Measurements from ENCODE around the gene CHPF. TPM values are rescaled to one million over a fixed set of nuclear protein-coding genes. Genes with fewer than 3 reads are reported as not detected.
A peak's percentile ranks its signal among the peaks of the same experiment; 100 is the strongest.

CHPF gene
- total RNA-seq, 2 experiments from 2014 or later, result 6.4 to 7.8 TPM

DNA sequence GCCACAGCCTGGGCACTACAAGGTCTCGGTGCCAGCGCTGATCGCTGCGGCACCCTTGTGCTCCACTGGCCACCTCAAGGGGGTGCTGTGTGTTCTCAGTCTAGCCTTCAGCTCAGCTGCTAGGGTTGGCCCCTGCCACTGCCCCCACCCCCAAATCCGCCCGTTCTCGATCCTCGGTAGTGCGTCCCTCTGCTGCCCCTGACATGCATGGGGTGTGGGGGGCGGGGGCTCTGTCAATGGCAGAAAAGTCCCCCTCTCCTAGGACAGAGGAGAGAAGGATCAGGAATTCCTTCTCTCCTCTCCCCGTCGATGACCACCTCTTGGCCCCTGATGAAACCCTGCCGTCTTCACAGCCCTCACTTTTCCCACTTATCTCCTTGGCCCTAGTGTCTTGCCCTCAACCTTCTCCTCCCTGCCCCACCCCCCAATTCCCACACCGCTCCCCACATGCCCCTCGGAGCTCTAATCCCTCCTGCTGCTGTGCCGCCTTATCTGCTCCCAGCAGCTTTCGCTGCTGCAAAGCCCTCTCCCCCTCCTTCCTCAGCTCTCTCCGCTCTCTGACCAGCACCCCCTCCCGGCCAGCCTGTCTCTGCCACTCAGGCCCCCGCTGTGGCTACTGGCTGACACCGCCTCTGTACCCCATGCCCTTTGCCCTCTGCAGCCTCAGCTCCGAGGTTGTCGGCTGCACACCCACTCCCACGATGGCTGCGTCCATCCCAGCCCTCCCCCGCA is 33.7 kb downstream of the CHPF start:
- H3K4me1 Mint-ChIP-seq, result peaks cover 11% of the 10 kb centered on the region
- H3K36me3 Mint-ChIP-seq (ENCODE audit: low read depth), result peaks cover 3% of the 10 kb centered on the region
- CTCF ChIA-PET, result interaction anchor here (0.6 to 6.2 kb wide), 11 partner anchors 10 to 131 kb away, joined by 3 to 58 read pairs (median 3); partner anchors contain the start of genes GMPPA, INHA and OBSL1
- peak; percentile 55 for DNase-seq
- peaks cover 51% of the 10 kb centered on the region for H3K27me3 Mint-ChIP-seq
- no peak overlapping the region for H3K4me3 Mint-ChIP-seq
- POLR2A ChIA-PET, result interaction anchor here (0.6 kb wide), 1 partner anchor 16 kb away, joined by 3 read pairs; no protein-coding TSS in a partner anchor
- H3K27ac Mint-ChIP-seq, result no peak overlapping the region
- no peaks in the 10 kb centered on the region for H3K9me3 Mint-ChIP-seq

DNA sequence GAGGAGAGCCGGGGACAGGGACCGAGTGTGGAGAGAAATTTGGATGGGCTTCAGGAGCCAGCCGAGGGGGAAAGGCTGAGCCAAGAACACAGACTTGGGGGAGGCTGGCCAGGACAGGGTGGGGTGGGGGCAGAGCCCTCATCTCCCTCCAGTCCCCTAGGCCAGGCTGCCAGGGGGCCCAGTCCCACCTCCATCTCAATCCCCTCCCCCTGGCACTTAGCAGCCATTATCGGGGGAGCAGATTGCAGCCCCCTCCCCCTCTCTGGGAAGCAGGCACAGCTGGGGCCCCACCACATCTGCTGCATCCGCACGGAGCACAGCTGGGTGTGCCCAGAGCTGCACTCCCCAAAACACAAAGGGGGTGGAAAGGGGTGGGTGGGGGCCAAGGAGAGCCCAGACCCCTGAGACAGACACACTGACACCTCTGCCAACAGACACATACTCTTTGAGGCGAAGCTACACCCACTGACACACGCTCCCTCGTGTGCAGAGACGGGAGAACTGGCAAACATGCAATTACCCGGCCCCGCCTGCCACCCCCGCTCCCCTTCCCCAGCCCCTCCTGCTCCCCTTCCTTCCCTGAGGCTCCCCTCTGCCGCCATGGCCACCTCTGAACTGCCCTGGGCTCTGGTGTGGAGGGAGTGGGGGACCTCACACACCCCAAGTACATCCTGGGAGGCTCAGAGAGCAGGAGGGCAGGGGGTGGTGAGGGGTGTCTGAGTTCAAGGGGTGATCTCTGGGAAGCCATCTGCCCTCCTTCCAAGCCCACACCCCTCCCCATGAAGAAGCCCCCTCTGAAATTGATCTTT is 34.4 kb downstream of the CHPF start:
- POLR2A ChIA-PET, result no interaction called here
- Mint-ChIP-seq H3K9me3 (no peaks in the 10 kb centered on the region), H3K27me3 (peaks cover 46% of the 10 kb centered on the region), H3K4me3 (no peak overlapping the region), H3K4me1 (peaks cover 11% of the 10 kb centered on the region), H3K27ac (no peak overlapping the region), H3K36me3 (ENCODE audit: low read depth) (peaks cover 6% of the 10 kb centered on the region)
- DNase-seq, result no peak
- CTCF ChIA-PET, result interaction anchor here (0.6 to 6.2 kb wide), 11 partner anchors 9 to 132 kb away, joined by 3 to 58 read pairs (median 4); partner anchors contain the start of gene GMPPA

- Mint-ChIP-seq H3K4me3 (no peak overlapping the region), H3K36me3 (ENCODE audit: low read depth) (peaks cover 6% of the 10 kb centered on the region), H3K4me1 (peaks cover 9% of the 10 kb centered on the region), H3K9me3 (no peaks in the 10 kb centered on the region), H3K27ac (no peak overlapping the region), H3K27me3 (peaks cover 38% of the 10 kb centered on the region)
- ChIA-PET POLR2A (no interaction called here), CTCF (interaction anchor here (1.3 to 6.2 kb wide), 4 partner anchors 10 to 24 kb away, joined by 4 to 58 read pairs (median 6); partner anchors contain the start of gene GMPPA)
- no peak for DNase-seq
Measured at GRCh38 chr2:219508444-219508734, 35.2 kb downstream of the CHPF start.

GRCh38 chr2:219507581-219508443 is 35.8 kb downstream of the CHPF start:
- H3K27ac Mint-ChIP-seq, result no peak overlapping the region
- H3K4me1 Mint-ChIP-seq, result peaks cover 9% of the 10 kb centered on the region
- ChIA-PET POLR2A (no interaction called here), CTCF (interaction anchor here (1.2 to 6.2 kb wide), 5 partner anchors 10 to 33 kb away, joined by 3 to 58 read pairs (median 6); partner anchors contain the start of gene GMPPA)
- peaks cover 6% of the 10 kb centered on the region for H3K36me3 Mint-ChIP-seq (ENCODE audit: low read depth)
- no peak overlapping the region for H3K4me3 Mint-ChIP-seq
- no peak for DNase-seq
- H3K9me3 Mint-ChIP-seq, result no peaks in the 10 kb centered on the region
- peaks cover 33% of the 10 kb centered on the region for H3K27me3 Mint-ChIP-seq

- peaks cover 6% of the 10 kb centered on the region for H3K36me3 Mint-ChIP-seq (ENCODE audit: low read depth)
- CTCF ChIA-PET, result interaction anchor here (1.2 to 6.2 kb wide), 3 partner anchors 9 to 34 kb away, joined by 3 to 58 read pairs (median 7); partner anchors contain the start of gene GMPPA
- DNase-seq, result no peak
- H3K4me3 Mint-ChIP-seq, result no peak overlapping the region
- H3K27ac Mint-ChIP-seq, result no peak overlapping the region
- H3K27me3 Mint-ChIP-seq, result peaks cover 26% of the 10 kb centered on the region
- H3K9me3 Mint-ChIP-seq, result no peaks in the 10 kb centered on the region
- POLR2A ChIA-PET, result no interaction called here
- H3K4me1 Mint-ChIP-seq, result peaks cover 9% of the 10 kb centered on the region
Measured at GRCh38 chr2:219506802-219507526, 36.6 kb downstream of the CHPF start.

DNA sequence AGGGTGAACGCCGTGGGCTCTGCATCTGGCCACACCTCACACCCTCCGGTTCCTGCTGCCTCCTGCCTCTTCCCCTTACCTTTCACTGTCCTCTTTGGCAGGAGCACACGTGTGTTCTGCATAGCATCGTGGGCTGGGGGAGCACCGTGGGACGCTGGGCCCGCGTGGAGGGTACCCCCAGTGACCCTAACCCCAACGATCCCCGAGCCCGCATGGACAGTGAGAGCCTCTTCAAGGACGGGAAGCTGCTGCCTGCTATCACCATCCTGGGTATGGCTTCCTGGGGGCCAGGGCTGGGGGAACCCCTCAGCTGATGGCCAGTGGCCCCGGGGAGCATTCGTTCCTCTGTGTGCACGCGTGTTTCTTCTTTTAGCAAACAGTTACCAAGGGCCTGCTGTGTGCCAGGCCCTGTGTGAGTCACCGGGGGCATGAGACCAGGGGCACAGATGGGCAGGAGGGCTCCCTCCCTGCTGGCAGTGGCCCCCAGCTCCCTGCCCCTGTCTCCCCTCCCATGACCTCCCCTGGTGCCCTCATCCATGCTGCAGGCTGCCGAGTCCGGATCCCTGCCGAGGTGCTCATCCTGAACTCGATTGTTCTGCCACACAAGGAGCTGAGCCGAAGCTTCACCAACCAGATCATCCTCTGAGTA is 37.3 kb downstream of the CHPF start:
- H3K4me3 Mint-ChIP-seq, result no peak overlapping the region
- POLR2A ChIA-PET, result no interaction called here
- peaks cover 6% of the 10 kb centered on the region for H3K36me3 Mint-ChIP-seq (ENCODE audit: low read depth)

DNA sequence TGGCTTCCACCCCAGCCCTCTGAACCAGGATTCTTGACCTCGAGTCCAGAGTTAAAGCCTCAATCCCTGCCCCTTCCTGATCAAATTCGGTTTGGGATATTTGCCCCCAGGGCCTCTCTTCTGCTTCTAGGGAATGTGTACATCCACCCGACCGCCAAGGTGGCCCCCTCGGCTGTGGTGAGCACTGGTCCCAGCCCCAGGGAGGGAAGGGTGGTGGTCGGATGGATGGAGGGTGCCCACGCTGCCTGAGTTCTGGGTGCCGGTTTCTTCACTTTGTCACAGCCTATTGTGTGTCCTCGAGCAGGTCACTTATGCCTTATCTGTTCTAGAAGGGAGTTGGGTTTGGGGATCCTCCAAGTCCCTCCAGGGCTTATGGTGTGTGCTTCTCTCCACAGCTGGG is 38.0 kb downstream of the CHPF start:
- no peak overlapping the region for H3K27ac Mint-ChIP-seq
- peaks cover 13% of the 10 kb centered on the region for H3K27me3 Mint-ChIP-seq
- no peak overlapping the region for H3K4me3 Mint-ChIP-seq
- H3K36me3 Mint-ChIP-seq (ENCODE audit: low read depth), result peaks cover 6% of the 10 kb centered on the region
- ChIA-PET POLR2A (no interaction called here), CTCF (interaction anchor here (1.8 kb wide), 1 partner anchor 10 kb away, joined by 5 read pairs; a partner anchor contains a TSS)
- H3K9me3 Mint-ChIP-seq, result no peaks in the 10 kb centered on the region
- DNase-seq, result no peak
- H3K4me1 Mint-ChIP-seq, result peaks cover 16% of the 10 kb centered on the region

More for the DNA sequence above, 37.3 kb downstream of the CHPF start:
- peaks cover 11% of the 10 kb centered on the region for H3K4me1 Mint-ChIP-seq
- H3K9me3 Mint-ChIP-seq, result no peaks in the 10 kb centered on the region
- no peak overlapping the region for H3K27ac Mint-ChIP-seq
- peaks cover 20% of the 10 kb centered on the region for H3K27me3 Mint-ChIP-seq
- DNase-seq, result no peak
- CTCF ChIA-PET, result interaction anchor here (6.2 kb wide), 1 partner anchor 8 kb away, joined by 58 read pairs; the partner anchor contains the start of gene GMPPA

DNA sequence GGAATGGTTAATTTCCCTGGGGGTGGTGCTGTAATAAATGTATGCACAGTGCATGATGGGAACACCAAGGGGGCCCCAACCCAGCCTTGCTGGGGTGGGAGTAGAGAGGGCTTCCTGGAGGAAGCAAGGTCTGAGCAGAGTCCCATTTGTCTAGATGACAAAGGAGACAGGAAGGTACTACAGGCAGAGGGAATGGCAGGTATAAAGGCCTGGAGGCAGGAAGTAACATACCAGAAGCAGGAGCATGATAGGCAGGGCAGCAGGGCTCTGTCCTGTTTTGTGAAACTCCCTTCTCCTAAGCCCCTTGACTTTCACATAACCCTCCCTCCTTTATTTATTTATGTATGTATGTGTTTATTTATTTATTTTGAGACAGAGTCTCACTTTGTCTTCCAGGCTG is 41.0 kb downstream of the CHPF start:
- Mint-ChIP-seq H3K4me1 (peaks cover 29% of the 10 kb centered on the region), H3K27ac (no peak overlapping the region), H3K27me3 (peaks cover 5% of the 10 kb centered on the region), H3K36me3 (ENCODE audit: low read depth) (peaks cover 6% of the 10 kb centered on the region), H3K4me3 (no peak overlapping the region), H3K9me3 (no peaks in the 10 kb centered on the region)
- ChIA-PET CTCF (no interaction called here), POLR2A (no interaction called here)
- DNase-seq, result no peak

DNA sequence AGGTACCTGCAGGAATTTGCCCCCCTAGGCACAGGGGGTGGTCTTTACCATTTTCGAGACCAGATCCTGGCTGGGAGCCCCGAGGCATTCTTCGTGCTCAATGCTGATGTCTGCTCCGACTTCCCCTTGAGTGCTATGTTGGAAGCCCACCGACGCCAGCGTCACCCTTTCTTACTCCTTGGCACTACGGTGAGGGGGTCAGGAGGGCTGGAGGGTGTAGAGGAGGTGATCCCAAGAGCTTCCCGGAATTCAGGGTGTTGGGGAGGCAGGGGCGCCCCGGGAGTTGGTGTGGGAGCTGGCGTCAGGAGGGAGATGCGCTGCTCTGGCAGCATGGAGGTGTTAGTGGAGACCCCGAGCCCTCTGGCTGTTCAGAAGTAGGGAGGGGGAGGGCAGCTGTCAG is 41.8 kb downstream of the CHPF start:
- no peak for DNase-seq
- POLR2A ChIA-PET, result no interaction called here
- H3K4me3 Mint-ChIP-seq, result no peak overlapping the region
- H3K36me3 Mint-ChIP-seq (ENCODE audit: low read depth), result peaks cover 6% of the 10 kb centered on the region
- CTCF ChIA-PET, result interaction anchor here (0.7 kb wide), 1 partner anchor 28 kb away, joined by 4 read pairs; no protein-coding TSS in a partner anchor
- peaks cover 33% of the 10 kb centered on the region for H3K4me1 Mint-ChIP-seq
- H3K9me3 Mint-ChIP-seq, result no peaks in the 10 kb centered on the region
- H3K27ac Mint-ChIP-seq, result no peak overlapping the region
- peaks cover 11% of the 10 kb centered on the region for H3K27me3 Mint-ChIP-seq

GRCh38 chr2:219500135-219500534 is 43.5 kb downstream of the CHPF start:
- ChIA-PET POLR2A (no interaction called here), CTCF (interaction anchor here (1.0 to 7.0 kb wide), 4 partner anchors 9 to 42 kb away, joined by 3 to 58 read pairs (median 19); partner anchors contain the start of genes CHPF and TMEM198)
- H3K4me3 Mint-ChIP-seq, result peak overlapping the region; percentile 85
- H3K4me1 Mint-ChIP-seq, result peaks cover 35% of the 10 kb centered on the region
- no peak overlapping the region for H3K27ac Mint-ChIP-seq
- DNase-seq, result no peak
- no peaks in the 10 kb centered on the region for H3K9me3 Mint-ChIP-seq
- peaks cover 26% of the 10 kb centered on the region for H3K27me3 Mint-ChIP-seq
- peaks cover 3% of the 10 kb centered on the region for H3K36me3 Mint-ChIP-seq (ENCODE audit: low read depth)

DNA sequence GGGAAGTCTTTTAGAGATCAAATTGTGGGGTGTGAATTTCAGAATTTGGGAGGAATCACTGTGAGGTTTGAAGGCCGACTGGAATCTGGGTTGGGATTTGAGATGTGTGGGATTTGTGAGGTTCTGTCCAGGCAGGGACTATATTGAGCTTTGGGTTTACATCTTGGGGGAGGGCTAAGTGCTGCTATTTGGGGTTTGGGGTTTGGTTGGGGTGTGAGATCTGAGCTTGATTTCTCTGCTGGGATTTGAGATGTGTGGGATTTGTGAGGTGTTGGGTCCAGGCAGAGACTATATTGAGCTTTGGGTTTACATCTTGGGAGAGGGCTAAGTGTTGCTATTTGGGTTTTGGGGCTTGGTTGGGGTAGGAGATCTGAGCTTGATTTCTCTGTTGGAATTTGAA is 44.1 kb downstream of the CHPF start:
- no peak for DNase-seq
- Mint-ChIP-seq H3K9me3 (no peaks in the 10 kb centered on the region), H3K27ac (peak overlapping the region; percentile 85), H3K4me1 (peaks cover 35% of the 10 kb centered on the region), H3K27me3 (peaks cover 32% of the 10 kb centered on the region), H3K4me3 (peak overlapping the region; percentile 85), H3K36me3 (ENCODE audit: low read depth) (peaks cover 3% of the 10 kb centered on the region)
- CTCF ChIA-PET, result interaction anchor here (1.0 to 7.0 kb wide), 7 partner anchors 10 to 106 kb away, joined by 3 to 58 read pairs (median 4); partner anchors contain the start of genes CHPF and TMEM198
- POLR2A ChIA-PET, result no interaction called here

All from activated CD4-positive, alpha-beta T cell treated with anti-CD3 and anti-CD28 coated beads, Interleukin-2, amount 10 ng/mL, durations not matched to agents 7 days and 5 days (primary cell).